DND-41 (cell line): ENCODE data around the gene MTG2.

ENCODE experiments used
- ATAC-seq: fragments of 200-7000 bp; cut with Tn5 transposase; 3 replicates; pipeline ENCODE4 v1.9.1; 2021; ENCODE audit warnings: low read depth; ENCODE audit not compliant: insufficient read depth
- DNase-seq: peaks from one replicate; pipeline ENCODE4 v3.0.0-alpha.2; 2020
- H2AFZ ChIP-seq: 2 replicates; pipeline ENCODE4 v1.6.0; 2012; ENCODE audit warnings: low read depth, low read length
- H3K27ac ChIP-seq: 2 replicates; pipeline ENCODE4 v1.5.1; 2012; ENCODE audit warnings: low read length, inconsistent platforms
- H3K27me3 ChIP-seq: fragments of 200-600 bp; sonication (generic); 2 replicates; pipeline ENCODE4 v1.6.0; 2012; ENCODE audit warnings: low read length, mild to moderate bottlenecking, inconsistent platforms; ENCODE audit not compliant: insufficient read depth, poor library complexity
- H3K36me3 ChIP-seq: 2 replicates; pipeline ENCODE4 v1.5.1; 2012; ENCODE audit warnings: low read length, inconsistent platforms; ENCODE audit not compliant: insufficient read depth
- H3K4me1 ChIP-seq: 2 replicates; pipeline ENCODE4 v1.5.1; 2012; ENCODE audit warnings: mild to moderate bottlenecking, low read length; ENCODE audit not compliant: insufficient read depth
- H3K4me2 ChIP-seq: 2 replicates; pipeline ENCODE4 v1.6.0; 2012; ENCODE audit warnings: mild to moderate bottlenecking, moderate library complexity, low read length, inconsistent platforms; ENCODE audit not compliant: insufficient read depth
- H3K4me3 ChIP-seq, 2 experiments: fragments of 200-600 bp in 1 of 2; shearing (Covaris generic) in 1 of 2; 2 replicates each; pipeline ENCODE4 v1.5.1; 2012 to 2016; ENCODE audit warnings: inconsistent platforms in 2 of 2, low read length in 2 of 2, mild to moderate bottlenecking in 2 of 2, low read depth in 1 of 2, moderate library complexity in 1 of 2
- H3K79me2 ChIP-seq: 2 replicates; pipeline ENCODE4 v1.6.0; 2012; ENCODE audit warnings: low read length, inconsistent platforms; ENCODE audit not compliant: insufficient read depth
- H3K9ac ChIP-seq: 2 replicates; pipeline ENCODE4 v1.6.0; 2012; ENCODE audit warnings: low read depth, mild to moderate bottlenecking, inconsistent platforms, low read length, moderate library complexity
- H3K9me3 ChIP-seq: 2 replicates; pipeline ENCODE4 v1.5.1; 2012; ENCODE audit warnings: low read length, moderate library complexity, mild to moderate bottlenecking, inconsistent platforms; ENCODE audit not compliant: insufficient read depth, severe bottlenecking
- H4K20me1 ChIP-seq: 2 replicates; pipeline ENCODE4 v1.6.0; 2012; ENCODE audit warnings: low read length; ENCODE audit not compliant: insufficient read depth
- CTCF ChIP-seq: IDR thresholded peaks from 2 replicates; pipeline ENCODE4 v1.5.1; 2012; ENCODE audit warnings: borderline replicate concordance, low read length, moderate library complexity, mild to moderate bottlenecking; ENCODE audit not compliant: poor library complexity, severe bottlenecking; ENCODE audit errors: extremely low read depth
- EZH2 ChIP-seq: IDR thresholded peaks from 3 replicates; pipeline ENCODE4 v1.6.1; 2012; ENCODE audit warnings: borderline replicate concordance, low read depth, mild to moderate bottlenecking, moderate library complexity, low read length, inconsistent platforms; ENCODE audit not compliant: severe bottlenecking

Gene MTG2

GRCh38 chr20:62235001-62235776, 52.4 kb downstream of the MTG2 start:
- no peak for DNase-seq
- H3K9ac ChIP-seq, result no peak overlapping the region

GRCh38 chr20:62235777-62236157, 52.9 kb downstream of the MTG2 start:
- H3K4me1 ChIP-seq, result peaks cover 30% of the 10 kb centered on the region
- no peaks in the 10 kb centered on the region for H3K9me3 ChIP-seq
- no peaks in the 10 kb centered on the region for H3K27me3 ChIP-seq
- H3K4me2 ChIP-seq, result no peak overlapping the region
- no peak overlapping the region for H3K4me3 ChIP-seq
- no peak for TF ChIP-seq EZH2
- no peak for TF ChIP-seq CTCF
- DNase-seq (no peak), ATAC-seq (no peak)
- H3K9ac ChIP-seq, result no peak overlapping the region
- H3K27ac ChIP-seq, result no peak overlapping the region
- no peak overlapping the region for H2AFZ ChIP-seq
- H4K20me1 ChIP-seq, result peaks cover 25% of the 10 kb centered on the region
- peaks cover 21% of the 10 kb centered on the region for H3K79me2 ChIP-seq
- H3K36me3 ChIP-seq, result 0 out of 2 replicates have a peak, but pooled peaks cover 6% of the 10 kb centered on the region

More at GRCh38 chr20:62235001-62235776, 52.4 kb downstream of the MTG2 start:
- Histone ChIP-seq H2AFZ (no peak overlapping the region), H3K4me2 (no peak overlapping the region), H3K36me3 (0 out of 2 replicates have a peak, but pooled peaks cover 3% of the 10 kb centered on the region), H3K4me3 (no peak overlapping the region), H3K4me1 (peaks cover 24% of the 10 kb centered on the region), H4K20me1 (peaks cover 20% of the 10 kb centered on the region), H3K27me3 (no peaks in the 10 kb centered on the region), H3K79me2 (peaks cover 15% of the 10 kb centered on the region), H3K27ac (no peak overlapping the region), H3K9me3 (no peaks in the 10 kb centered on the region)
- ATAC-seq, result no peak
- TF ChIP-seq EZH2 (no peak), CTCF (no peak)

- Histone ChIP-seq H3K4me3 (no peak overlapping the region), H3K27ac (no peak overlapping the region), H2AFZ (no peak overlapping the region), H3K36me3 (0 out of 2 replicates have a peak, but pooled peaks cover 7% of the 10 kb centered on the region), H3K4me2 (no peak overlapping the region), H3K4me1 (peaks cover 31% of the 10 kb centered on the region), H3K27me3 (no peaks in the 10 kb centered on the region), H3K9me3 (no peaks in the 10 kb centered on the region), H3K9ac (no peak overlapping the region), H4K20me1 (peaks cover 24% of the 10 kb centered on the region), H3K79me2 (peaks cover 25% of the 10 kb centered on the region)
- no peak for ATAC-seq
- no peak for DNase-seq
- no peak for TF ChIP-seq CTCF
- TF ChIP-seq EZH2, result no peak
Measured at GRCh38 chr20:62236200-62236599, 53.4 kb downstream of the MTG2 start.
